ENCODE results near the gene F5. TPM values are rescaled to one million over a fixed set of nuclear protein-coding genes. Genes with fewer than 3 reads are reported as not detected.
"Not testable (repeated sequence)": the region's sequence is repeated elsewhere in the genome, so short reads cannot be mapped to it uniquely, and the experiment has no call there.

The F5 gene
- total RNA-seq, 1 donor from 2014 or later = 58.0 TPM

DNA sequence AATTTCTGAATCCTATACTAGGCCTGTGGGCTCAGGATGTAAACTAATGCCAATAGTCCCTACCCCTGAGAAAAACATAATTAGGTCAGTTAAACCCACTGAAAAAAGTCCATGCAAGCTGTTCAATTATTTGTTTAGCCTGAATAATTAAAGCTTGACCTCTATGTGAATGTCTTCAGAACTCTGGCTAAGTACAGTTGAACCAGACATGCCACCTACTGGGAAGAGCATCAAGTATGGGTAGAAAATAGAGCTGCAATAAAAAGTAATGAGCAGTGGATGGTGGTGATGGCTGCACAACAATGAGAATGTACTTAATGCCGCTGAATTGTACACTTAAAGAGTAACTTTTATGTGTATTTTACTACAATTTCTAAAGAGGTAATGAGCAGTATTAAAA, 76.9 kb downstream of the F5 start:
- H3K27ac Mint-ChIP-seq = no peak overlapping the region
- DNase-seq (ENCODE audit: low spot score) = no peak
- H3K27me3 Mint-ChIP-seq (ENCODE audit: insufficient read depth) = no peaks in the 10 kb centered on the region
- H3K36me3 Mint-ChIP-seq (ENCODE audit: low read depth) = peaks cover 28% of the 10 kb centered on the region
- peaks cover 3% of the 10 kb centered on the region for H3K9me3 Mint-ChIP-seq
- H3K4me1 Mint-ChIP-seq (ENCODE audit: low read depth) = peaks cover 17% of the 10 kb centered on the region
- intact Hi-C loops (cut with micrococcal nuclease) = no loop called here
- H3K4me3 Mint-ChIP-seq = no peak overlapping the region

DNA sequence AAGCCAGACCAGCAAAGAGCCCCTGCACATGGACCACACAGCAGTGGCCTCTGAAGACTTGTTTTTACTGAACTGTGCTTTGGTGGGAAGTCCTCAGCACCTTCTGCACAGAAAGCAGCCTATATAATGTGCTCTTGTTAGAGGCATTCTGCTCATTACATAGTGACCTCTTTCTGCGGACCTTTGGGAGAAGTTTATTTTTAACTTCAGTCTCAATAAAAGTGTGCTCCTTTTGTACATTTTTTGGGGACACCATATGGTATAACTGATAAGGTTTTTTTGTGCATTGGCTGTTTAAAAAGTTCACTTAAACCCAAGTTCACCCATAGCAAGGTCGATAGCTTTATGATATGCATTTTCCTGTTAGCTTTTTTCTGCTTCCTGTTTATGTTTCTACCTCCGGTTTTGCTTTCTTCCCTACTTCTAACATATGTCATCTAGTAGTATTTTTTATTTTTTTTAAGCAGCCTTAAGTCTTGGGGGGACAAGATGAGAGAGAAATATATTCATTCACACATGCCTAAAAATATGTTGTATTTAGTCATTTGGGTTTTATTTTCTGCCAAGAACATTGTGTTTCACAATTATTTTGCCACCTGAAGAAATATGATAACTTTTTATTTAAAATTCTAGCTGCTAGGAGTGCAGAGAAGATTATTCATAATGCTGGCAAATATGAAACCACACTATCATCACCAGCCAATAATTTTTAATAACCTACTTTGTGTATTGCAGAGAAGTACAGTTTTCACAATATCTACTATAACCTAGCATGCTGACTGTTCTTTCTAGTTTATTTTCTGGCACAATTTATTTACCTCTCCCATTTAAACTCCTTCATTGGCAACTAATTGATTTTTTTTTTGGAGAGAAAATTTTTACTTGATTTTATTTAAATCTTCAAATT, 77.6 kb downstream of the F5 start:
- no peaks in the 10 kb centered on the region for H3K27me3 Mint-ChIP-seq (ENCODE audit: insufficient read depth)

DNA sequence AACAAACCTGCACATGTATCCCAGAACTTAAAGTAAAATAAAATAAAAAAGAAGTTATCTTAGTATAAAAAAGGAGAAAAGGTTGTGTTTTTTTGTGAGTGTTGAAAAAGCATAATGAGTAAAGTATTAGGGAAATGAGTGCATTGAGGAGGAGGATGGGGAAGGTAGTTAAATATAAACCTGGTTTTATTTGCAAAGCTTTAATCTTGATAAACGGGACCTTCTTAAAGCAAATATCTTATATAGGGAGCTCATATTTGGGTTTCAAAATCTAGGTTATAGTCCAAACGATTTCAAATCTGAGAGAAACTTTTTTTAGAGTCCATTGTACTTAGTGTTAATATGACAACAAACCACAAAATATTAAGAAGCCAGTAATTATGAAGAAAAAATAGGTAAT, 78.9 kb downstream of the F5 start:
- Mint-ChIP-seq H3K27ac (no peak overlapping the region), H3K27me3 (ENCODE audit: insufficient read depth) (no peaks in the 10 kb centered on the region), H3K36me3 (ENCODE audit: low read depth) (peaks cover 22% of the 10 kb centered on the region), H3K4me1 (ENCODE audit: low read depth) (peaks cover 17% of the 10 kb centered on the region), H3K4me3 (no peak overlapping the region), H3K9me3 (peaks cover 3% of the 10 kb centered on the region)
- no peak for DNase-seq (ENCODE audit: low spot score)
- intact Hi-C loops (cut with micrococcal nuclease) = no loop called here

More for the DNA sequence above, 77.6 kb downstream of the F5 start:
- peaks cover 29% of the 10 kb centered on the region for H3K36me3 Mint-ChIP-seq (ENCODE audit: low read depth)
- H3K27ac Mint-ChIP-seq = peak overlapping the region; percentile 70
- DNase-seq (ENCODE audit: low spot score) = no peak
- H3K4me3 Mint-ChIP-seq = peak overlapping the region; percentile 54
- peaks cover 17% of the 10 kb centered on the region for H3K4me1 Mint-ChIP-seq (ENCODE audit: low read depth)
- peaks cover 3% of the 10 kb centered on the region for H3K9me3 Mint-ChIP-seq
- intact Hi-C loops (cut with micrococcal nuclease) = no loop called here

DNA sequence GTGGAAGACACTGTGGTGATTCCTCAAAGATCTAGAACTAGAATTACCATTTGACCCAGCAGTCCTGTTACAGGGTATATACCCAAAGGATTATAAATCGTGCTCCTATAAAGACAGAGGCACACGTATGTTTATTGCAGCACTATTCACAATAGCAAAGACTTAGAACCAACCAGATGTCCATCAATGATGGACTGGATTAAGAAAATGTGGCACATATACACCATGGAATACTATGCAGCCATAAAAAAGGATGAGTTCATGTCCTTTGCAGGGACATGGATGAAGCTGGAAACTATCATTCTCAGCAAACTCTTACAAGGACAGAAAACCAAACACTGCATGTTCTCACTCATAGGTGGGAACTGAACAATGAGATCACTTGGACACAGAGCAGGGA, 82.7 kb downstream of the F5 start:
- H3K27me3 Mint-ChIP-seq (ENCODE audit: insufficient read depth); intact Hi-C loops (cut with micrococcal nuclease); H3K9me3 Mint-ChIP-seq; H3K4me3 Mint-ChIP-seq; H3K27ac Mint-ChIP-seq; H3K4me1 Mint-ChIP-seq (ENCODE audit: low read depth); DNase-seq (ENCODE audit: low spot score): not testable (repeated sequence)
- H3K36me3 Mint-ChIP-seq (ENCODE audit: low read depth) = peaks cover 20% of the 10 kb centered on the region

DNA sequence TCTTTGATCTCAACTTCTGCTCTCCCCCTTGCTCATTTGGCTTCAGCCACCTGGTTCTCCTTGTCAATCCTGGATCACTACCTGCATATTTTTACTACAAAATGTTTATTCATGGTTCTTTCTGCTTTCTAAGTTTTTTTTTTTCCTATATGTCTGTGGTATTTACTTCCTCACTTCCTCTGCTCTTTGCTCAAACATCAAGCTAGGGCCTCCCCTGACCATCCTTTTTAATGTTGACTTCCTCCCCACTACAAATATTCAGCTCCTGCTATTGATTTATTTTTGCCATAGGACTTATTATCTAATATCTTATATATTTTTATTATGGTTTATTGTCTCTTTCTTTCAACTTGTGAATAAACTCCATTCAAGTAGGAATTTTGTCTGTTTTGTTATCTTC, 86.5 kb downstream of the F5 start:
- H3K4me3 Mint-ChIP-seq = no peak overlapping the region
- peaks cover 22% of the 10 kb centered on the region for H3K36me3 Mint-ChIP-seq (ENCODE audit: low read depth)
- H3K4me1 Mint-ChIP-seq (ENCODE audit: low read depth) = peaks cover 13% of the 10 kb centered on the region
- H3K27ac Mint-ChIP-seq = no peak overlapping the region
- DNase-seq (ENCODE audit: low spot score) = no peak
- H3K9me3 Mint-ChIP-seq = peaks cover 9% of the 10 kb centered on the region
- intact Hi-C loops (cut with micrococcal nuclease) = no loop called here
- H3K27me3 Mint-ChIP-seq (ENCODE audit: insufficient read depth) = peaks cover 2% of the 10 kb centered on the region

DNA sequence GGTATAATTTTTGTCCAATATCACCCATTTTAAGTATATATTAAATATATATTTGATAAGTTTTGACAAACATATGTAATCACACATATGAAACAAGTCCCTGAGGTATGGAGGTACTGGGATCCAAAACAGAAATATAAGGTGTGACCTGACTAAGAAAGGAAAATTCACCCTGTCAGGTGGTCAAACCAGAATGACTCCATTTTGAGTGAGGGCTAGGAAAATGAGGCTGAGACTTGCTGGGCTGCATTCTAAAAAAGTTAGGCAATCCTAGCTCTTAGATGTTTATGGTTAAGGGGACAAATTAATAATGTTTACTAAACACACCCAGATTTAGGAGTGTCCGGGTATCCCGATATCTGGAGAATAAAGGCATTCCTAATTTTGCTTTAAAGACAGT, 89.0 kb downstream of the F5 start:
- H3K4me3 Mint-ChIP-seq = no peak overlapping the region
- peaks cover 15% of the 10 kb centered on the region for H3K4me1 Mint-ChIP-seq (ENCODE audit: low read depth)
- peaks cover 2% of the 10 kb centered on the region for H3K27me3 Mint-ChIP-seq (ENCODE audit: insufficient read depth)
- no peak for DNase-seq (ENCODE audit: low spot score)
- peaks cover 9% of the 10 kb centered on the region for H3K9me3 Mint-ChIP-seq
- H3K27ac Mint-ChIP-seq = no peak overlapping the region
- intact Hi-C loops (cut with micrococcal nuclease) = no loop called here
- peaks cover 17% of the 10 kb centered on the region for H3K36me3 Mint-ChIP-seq (ENCODE audit: low read depth)

DNA sequence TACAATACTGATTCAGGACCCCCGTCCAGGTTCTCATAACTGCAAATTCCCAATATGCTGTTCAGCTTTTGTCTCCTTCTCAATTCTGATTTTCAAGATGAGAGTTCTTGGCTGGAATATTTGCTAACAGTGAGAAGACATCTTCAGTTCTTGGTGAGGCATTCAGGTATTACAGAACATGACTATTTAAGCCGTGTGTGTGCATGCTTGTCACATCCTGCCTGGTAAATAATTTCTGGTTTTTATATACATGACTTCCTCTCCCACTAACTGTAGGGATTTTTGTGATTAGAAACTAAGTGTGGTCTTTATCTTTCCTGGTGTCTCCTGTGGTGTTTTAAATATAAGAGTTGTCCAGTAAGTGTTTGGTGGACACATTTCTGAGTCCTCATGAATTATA, 90.4 kb downstream of the F5 start:
- Mint-ChIP-seq H3K27me3 (ENCODE audit: insufficient read depth) (peaks cover 2% of the 10 kb centered on the region), H3K27ac (no peak overlapping the region), H3K4me1 (ENCODE audit: low read depth) (peaks cover 24% of the 10 kb centered on the region), H3K36me3 (ENCODE audit: low read depth) (peaks cover 13% of the 10 kb centered on the region), H3K9me3 (peaks cover 9% of the 10 kb centered on the region), H3K4me3 (no peak overlapping the region)
- intact Hi-C loops (cut with micrococcal nuclease) = no loop called here
- DNase-seq (ENCODE audit: low spot score) = no peak

DNA sequence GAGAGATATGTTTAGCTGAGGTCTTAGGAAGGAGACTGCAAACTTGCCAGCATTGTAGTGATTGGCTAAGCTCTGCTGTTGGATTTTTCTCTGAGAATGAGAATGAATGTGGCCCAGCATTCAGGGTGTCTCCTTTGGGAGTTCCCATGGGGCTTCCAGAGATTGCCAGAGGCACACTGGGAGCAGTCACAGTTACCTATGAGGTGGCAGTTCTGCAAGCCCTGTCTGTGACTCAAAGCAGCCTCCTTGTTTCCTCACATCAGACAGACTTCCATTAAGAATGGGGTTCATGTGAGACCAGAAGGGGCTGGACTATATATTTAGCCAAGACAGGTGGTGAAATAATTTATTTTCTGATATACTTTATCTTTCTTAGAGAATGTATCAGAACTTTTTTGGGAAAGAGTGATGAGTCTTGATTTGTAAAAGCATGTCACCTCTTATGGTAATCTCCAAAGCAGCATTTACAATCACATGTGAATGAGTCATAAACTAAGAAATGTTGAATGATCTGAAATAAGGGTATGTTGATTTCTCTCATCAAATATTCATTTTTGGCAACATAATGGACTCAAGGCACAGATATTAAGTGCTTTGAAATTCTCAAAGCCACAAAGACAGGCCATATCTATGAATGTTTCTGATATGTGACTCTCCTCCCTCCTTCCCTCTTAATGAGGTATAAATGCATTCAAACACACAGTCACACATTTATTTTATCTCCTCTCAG, 91.1 kb downstream of the F5 start:
- no peak for DNase-seq (ENCODE audit: low spot score)
- H3K9me3 Mint-ChIP-seq = peaks cover 9% of the 10 kb centered on the region

DNA sequence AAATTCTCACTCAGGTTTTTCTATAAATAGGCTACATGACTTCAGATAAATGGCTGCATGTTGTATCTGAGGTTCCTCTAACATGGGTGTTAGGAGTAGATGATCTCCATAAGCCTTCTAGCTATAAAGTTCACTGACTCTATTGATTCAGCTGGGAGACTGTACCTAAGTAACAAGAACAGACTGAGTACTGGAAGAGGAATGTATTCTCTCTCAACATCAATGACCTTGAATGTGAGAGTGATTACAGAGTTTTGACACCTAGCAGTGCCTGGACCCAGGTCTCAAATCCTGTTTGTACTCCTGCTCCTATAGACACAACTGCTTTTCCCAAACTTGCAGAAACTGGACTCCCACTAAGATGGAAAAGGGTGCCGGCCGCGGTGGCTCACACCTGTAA, 91.9 kb downstream of the F5 start:
- Mint-ChIP-seq H3K4me1 (ENCODE audit: low read depth) (peaks cover 27% of the 10 kb centered on the region), H3K9me3 (peaks cover 9% of the 10 kb centered on the region), H3K4me3 (no peak overlapping the region), H3K27ac (no peak overlapping the region), H3K36me3 (ENCODE audit: low read depth) (peaks cover 9% of the 10 kb centered on the region), H3K27me3 (ENCODE audit: insufficient read depth) (peaks cover 2% of the 10 kb centered on the region)
- no peak for DNase-seq (ENCODE audit: low spot score)
- intact Hi-C loops (cut with micrococcal nuclease) = no loop called here

More for the DNA sequence above, 91.1 kb downstream of the F5 start:
- H3K4me1 Mint-ChIP-seq (ENCODE audit: low read depth) = peaks cover 24% of the 10 kb centered on the region
- no peak overlapping the region for H3K4me3 Mint-ChIP-seq
- H3K27me3 Mint-ChIP-seq (ENCODE audit: insufficient read depth) = peaks cover 2% of the 10 kb centered on the region
- peaks cover 9% of the 10 kb centered on the region for H3K36me3 Mint-ChIP-seq (ENCODE audit: low read depth)
- no peak overlapping the region for H3K27ac Mint-ChIP-seq
- intact Hi-C loops (cut with micrococcal nuclease) = no loop called here

DNA sequence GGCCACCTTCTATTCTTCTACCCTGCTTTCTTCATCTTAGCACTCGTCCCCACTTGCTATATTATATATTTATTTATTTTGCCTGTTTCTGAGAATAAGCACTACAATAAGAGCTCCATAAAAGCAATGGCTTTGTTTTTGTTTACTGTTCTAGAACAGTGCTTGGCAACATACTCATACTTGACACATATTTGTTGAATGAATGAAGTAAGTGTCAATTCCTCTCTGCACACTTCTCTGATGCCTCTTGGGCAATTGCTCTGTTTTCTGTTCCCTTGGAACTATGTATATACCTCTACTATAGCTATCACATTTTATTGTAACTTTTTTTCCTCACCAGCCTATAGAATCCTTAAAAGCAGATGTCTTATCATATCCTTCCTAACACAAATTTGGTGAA, 93.0 kb downstream of the F5 start:
- peaks cover 3% of the 10 kb centered on the region for H3K36me3 Mint-ChIP-seq (ENCODE audit: low read depth)
- peaks cover 4% of the 10 kb centered on the region for H3K9me3 Mint-ChIP-seq
- H3K4me3 Mint-ChIP-seq = no peak overlapping the region
- peaks cover 33% of the 10 kb centered on the region for H3K4me1 Mint-ChIP-seq (ENCODE audit: low read depth)
- H3K27ac Mint-ChIP-seq = no peak overlapping the region
- H3K27me3 Mint-ChIP-seq (ENCODE audit: insufficient read depth) = peaks cover 2% of the 10 kb centered on the region
- intact Hi-C loops (cut with micrococcal nuclease) = no loop called here
- no peak for DNase-seq (ENCODE audit: low spot score)

DNA sequence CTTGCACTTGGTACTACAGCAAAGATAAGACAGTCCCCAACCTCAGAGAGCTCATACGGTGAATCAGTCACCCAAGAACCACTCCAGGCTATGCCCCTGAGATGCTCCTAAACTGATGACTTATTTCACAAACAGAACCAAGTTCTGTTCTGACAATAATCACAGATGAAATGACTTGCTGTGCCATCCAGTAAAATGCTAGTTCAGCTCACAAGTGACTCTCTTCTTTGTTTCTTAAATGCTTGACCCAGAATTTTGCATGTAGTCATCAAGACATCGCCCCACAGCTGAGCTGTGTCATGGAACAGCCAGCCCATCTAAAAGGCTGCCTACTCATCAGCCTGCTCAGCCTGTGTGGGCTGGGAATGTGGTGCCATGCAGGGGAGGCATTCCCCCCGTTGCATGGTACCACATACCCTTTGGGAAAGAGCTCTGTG, 94.4 kb downstream of the F5 start:
- no peak for DNase-seq (ENCODE audit: low spot score)
- H3K36me3 Mint-ChIP-seq (ENCODE audit: low read depth) = no peaks in the 10 kb centered on the region
- H3K4me3 Mint-ChIP-seq = no peak overlapping the region
- H3K27me3 Mint-ChIP-seq (ENCODE audit: insufficient read depth) = peaks cover 2% of the 10 kb centered on the region
- H3K9me3 Mint-ChIP-seq = no peaks in the 10 kb centered on the region
- peaks cover 46% of the 10 kb centered on the region for H3K4me1 Mint-ChIP-seq (ENCODE audit: low read depth)
- intact Hi-C loops (cut with micrococcal nuclease) = no loop called here
- peak overlapping the region; percentile 36 for H3K27ac Mint-ChIP-seq

DNA sequence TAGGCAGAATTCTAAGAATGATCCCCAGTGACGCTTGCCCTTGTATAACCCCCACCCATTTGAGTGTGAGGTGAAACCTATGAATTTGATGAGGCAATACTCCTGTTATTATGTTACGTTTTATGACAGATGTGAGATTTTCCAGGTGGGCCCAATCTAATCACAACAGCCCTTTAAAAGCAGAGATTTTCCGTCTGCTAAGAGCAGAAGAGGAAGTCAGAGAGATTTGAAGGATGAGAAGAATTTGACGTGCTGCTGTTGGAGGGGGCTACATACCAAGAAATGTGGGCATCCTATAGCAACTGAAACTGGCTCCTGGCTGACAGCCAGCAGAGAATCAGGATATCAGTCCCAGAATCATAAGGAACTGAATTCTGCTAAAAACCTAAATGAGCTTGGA, 98.1 kb downstream of the F5 start:
- Mint-ChIP-seq H3K36me3 (ENCODE audit: low read depth) (peaks cover 2% of the 10 kb centered on the region), H3K27ac (no peak overlapping the region), H3K27me3 (ENCODE audit: insufficient read depth) (no peaks in the 10 kb centered on the region), H3K9me3 (no peaks in the 10 kb centered on the region), H3K4me1 (ENCODE audit: low read depth) (peaks cover 63% of the 10 kb centered on the region), H3K4me3 (peak overlapping the region; percentile 35)
- intact Hi-C loops (cut with micrococcal nuclease) = loop anchor here (2.0 to 10.0 kb wide), 10 partner anchors 97 to 1999 kb away; partner anchors contain the start of genes ATP1B1, DCAF6, KIFAP3 and MPC2
- no peak for DNase-seq (ENCODE audit: low spot score)

DNA sequence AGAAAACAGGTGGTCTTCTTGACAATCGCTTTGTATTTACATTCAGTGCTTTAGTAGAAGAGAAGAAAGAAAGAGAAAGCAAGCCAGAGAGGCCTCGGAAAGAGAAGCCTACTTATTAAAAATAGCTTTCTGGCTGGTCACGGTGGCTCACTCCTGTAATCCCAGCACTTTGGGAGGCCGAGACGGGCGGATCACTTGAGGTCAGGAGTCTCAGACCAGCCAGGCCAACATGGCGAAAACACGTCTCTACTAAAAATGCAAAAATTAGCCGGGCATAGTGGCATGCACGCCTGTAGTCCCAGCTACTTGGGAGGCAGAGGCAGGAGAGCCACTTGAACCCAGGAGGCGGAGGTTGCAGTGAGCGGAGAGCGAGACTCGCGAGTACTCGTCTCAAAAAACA, 98.7 kb downstream of the F5 start:
- Mint-ChIP-seq H3K9me3 (no peaks in the 10 kb centered on the region), H3K27ac (no peak overlapping the region), H3K4me3 (peak overlapping the region; percentile 35), H3K27me3 (ENCODE audit: insufficient read depth) (no peaks in the 10 kb centered on the region), H3K36me3 (ENCODE audit: low read depth) (peaks cover 2% of the 10 kb centered on the region), H3K4me1 (ENCODE audit: low read depth) (peaks cover 69% of the 10 kb centered on the region)
- intact Hi-C loops (cut with micrococcal nuclease) = loop anchor here (5.0 to 10.0 kb wide), 9 partner anchors 205 to 2000 kb away; partner anchors contain the start of genes ATP1B1, DCAF6, KIFAP3 and MPC2
- DNase-seq (ENCODE audit: low spot score) = no peak

Measured in activated T-helper 1 cell treated with anti-CD3 and anti-CD28 coated beads, Interleukin-12 subunit alpha, Interleukin-12 subunit beta, Interleukin-2, Interleukin-4 antibody, amounts not matched to agents 30 ng/mL and 10 ng/mL and 1 ng/mL, durations not matched to agents 14 hours and 24 hours and 36 hours (primary cell).